Stimulated activated CD4-positive, alpha-beta T cell treated with anti-CD3 and anti-CD28 coated beads, Interleukin-2, amount 100 ng/mL, for 48 hours (primary cell): ENCODE data around the gene STARD8.

Experiments used
- DNase-seq, 2 donors: peaks; one replicate each; pipeline ENCODE4 v3.0.0-alpha.2; 2020

Gene STARD8

DNA sequence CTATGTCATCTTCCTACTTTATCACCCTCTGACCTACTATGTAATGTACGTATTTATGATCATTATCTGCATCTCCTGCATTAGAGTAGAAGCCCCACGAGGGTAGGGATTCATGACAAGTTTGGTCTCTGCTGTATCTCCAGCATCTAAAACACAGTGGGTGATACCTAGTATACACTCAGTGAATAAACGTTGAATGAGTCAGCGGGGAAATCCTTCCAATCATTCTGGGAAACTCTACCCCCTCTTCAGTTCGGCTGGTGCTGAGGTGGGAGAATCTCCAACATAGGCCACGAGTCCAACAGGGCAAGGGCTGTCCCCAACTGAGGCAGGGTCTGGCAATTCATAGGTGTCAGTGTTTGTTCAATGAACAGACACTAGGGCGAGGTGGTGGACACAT is 106.9 kb downstream of the STARD8 start:
- no peak for DNase-seq

DNA sequence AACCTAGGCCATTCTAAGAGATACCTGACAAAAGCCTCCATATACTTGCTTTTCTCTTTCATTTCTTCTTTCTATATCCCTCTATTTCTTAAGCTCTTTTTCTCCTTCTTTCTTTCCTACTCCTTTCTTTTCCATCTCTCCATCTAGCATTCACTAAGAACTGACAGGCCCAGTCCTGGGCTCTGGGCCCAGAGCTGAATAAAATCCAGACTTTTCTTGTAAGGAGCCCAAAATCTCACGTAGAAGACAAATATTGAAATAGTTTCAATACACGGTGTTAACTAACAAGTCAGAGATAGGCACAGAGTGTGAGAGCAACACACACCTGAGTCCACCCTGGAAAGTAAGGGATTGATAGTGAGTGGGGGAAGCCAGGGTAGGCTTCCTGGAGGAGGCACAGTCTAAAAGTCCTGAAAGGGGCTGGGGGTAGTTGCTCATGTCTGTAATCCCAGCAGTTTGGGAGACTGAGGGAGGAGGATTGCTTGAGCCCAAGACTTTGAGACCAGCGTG is 108.2 kb downstream of the STARD8 start:
- DNase-seq, result no peak

DNA sequence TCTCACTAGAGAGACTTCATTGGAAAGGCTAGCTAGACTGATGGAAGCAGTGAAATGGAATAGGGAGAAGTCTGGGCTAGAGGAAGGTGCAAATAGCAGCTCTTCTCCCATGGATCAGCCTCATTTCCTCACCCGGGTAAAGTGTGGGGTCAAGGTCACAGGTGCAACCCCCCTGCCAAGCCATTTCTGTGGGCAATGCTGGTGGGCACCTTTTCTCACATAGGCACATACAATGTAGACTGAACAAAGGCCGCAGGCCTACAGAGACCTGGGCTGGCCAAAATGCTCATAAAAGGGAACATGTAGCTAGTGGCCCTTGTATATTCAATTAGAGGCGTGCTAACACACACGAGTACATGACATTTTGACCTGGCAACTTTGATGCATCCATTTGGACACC is 109.9 kb downstream of the STARD8 start:
- no peak for DNase-seq

DNA sequence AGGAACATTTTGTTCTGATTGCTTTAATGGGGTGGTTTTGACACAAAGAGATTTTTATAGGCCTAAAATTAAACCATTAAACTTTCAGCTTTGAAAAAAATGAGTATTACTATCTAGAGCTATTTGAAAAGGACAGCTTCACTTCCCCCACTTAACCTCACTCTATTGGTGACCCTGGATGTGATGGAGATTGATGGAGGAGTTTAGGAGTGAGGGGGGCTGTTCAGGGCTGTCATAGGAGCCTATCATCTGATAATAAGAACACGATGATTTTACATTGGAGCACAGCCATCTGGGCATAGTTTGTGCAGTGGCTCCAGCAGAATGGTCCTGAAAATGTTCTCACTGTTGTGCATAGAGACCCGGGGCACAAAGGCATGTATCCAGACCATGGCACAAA is 110.3 kb downstream of the STARD8 start:
- no peak for DNase-seq

DNA sequence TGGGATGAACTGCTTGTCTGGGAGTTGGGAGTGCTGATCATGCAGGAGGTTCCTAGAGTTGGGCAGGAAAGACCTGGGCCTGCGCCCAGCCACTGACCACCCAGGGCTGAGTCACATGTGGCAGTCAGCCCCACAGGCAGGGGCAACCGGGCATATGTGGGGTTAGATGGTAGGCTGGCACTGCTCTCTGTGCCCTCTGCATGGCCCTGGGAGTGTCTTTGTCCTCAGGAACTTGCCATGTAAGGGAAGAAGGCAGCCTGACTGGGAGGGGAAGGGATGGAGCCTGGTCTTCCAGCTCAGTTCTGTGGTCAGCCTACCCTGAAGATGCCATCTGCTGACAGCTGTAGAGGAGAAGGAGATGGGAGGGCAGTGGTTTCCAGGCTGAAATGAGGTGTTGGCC is 111.2 kb downstream of the STARD8 start:
- DNase-seq, result no peak

DNA sequence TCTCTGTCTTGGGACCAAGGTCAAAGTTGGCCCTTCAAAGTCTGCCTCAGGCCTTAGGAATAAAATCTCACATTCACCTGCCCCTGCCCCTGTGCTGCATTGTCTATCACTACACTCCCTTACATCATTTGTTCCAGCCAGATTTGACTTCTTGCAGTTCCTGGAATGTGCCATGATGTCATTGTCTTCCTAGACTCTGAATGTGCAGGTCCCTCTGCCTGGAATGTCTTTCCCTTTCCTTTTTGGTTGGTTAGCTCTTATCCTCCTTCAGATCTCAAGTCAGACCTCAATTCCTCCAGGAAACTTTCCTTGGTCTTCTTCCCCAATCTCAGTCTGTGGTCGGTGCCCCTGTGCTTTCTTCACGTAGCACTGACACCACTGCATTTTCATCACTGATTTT is 113.6 kb downstream of the STARD8 start:
- DNase-seq, result no peak

DNA sequence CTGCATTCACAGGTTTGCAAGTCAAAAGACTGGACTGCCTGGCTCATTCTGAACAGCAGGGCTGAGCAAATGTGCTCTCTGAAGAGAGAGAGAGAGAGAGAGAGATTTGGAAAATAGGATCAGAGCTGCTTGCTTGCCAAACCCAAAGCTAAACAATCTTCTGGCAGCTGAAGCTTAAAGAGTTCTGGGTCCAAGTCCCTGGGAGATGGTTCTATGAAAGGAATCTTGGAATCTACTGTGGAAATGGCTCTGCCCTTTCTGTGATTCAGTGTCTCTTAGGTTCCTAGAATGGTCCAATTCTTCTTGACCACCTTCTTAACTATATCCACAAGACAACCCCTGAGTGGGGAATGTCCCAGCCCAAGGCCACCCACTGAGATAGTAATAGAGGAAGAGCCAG is 115.3 kb downstream of the STARD8 start:
- DNase-seq, result no peak

DNA sequence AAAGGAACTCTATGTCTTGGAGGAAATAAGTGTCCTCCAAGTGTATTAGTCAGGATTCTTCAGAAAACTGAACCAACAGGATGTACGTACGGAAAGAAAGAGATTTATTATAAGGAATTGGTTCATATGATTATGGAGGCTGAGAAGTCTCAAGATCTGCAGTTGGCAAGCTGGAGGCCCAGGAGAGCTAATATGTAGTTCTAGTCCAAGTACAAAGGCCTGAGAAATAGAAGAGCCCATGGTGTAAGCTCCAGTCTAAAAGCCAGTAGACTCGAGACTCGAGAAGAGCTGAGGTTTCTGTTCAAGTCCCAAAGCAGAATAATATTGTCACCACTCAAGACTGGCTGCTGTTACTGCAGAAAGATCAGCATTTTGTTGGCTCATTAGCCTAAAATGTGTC is 116.0 kb downstream of the STARD8 start:
- no peak for DNase-seq
